GM18517 (cell line): ENCODE measurements around the gene GDAP2.
"Not testable (repeated sequence)": the region's sequence is repeated elsewhere in the genome, so short reads cannot be mapped to it uniquely, and the experiment has no call there.

ENCODE experiments used
- ATAC-seq: cut with Tn5 transposase; IDR thresholded peaks from one replicate; pipeline ENCODE4 v1.9.1; 2021; ENCODE audit warnings: mild to moderate bottlenecking, moderate library complexity; ENCODE audit not compliant: unreplicated experiment

The GDAP2 gene

GRCh38 chr1:117904485-117904884 is 24.9 kb downstream of the GDAP2 start:
- no peak for ATAC-seq

GRCh38 chr1:117902944-117903343 is 26.5 kb downstream of the GDAP2 start:
- no peak for ATAC-seq

- no peak for ATAC-seq
Observed at GRCh38 chr1:117899801-117900200, 29.6 kb downstream of the GDAP2 start.

GRCh38 chr1:117897551-117897950 is 31.9 kb downstream of the GDAP2 start:
- no peak for ATAC-seq

- ATAC-seq, result peak; percentile 89
Observed at GRCh38 chr1:117895482-117896114, 33.8 kb downstream of the GDAP2 start.

GRCh38 chr1:117894078-117894477 is 35.3 kb downstream of the GDAP2 start:
- ATAC-seq, result no peak

- no peak for ATAC-seq
Observed at GRCh38 chr1:117892512-117892911, 36.9 kb downstream of the GDAP2 start.

- no peak for ATAC-seq
Observed at GRCh38 chr1:117890452-117890851, 39.0 kb downstream of the GDAP2 start.

GRCh38 chr1:117886101-117886795 is 43.2 kb downstream of the GDAP2 start:
- no peak for ATAC-seq

- no peak for ATAC-seq
Observed at GRCh38 chr1:117883616-117884015, 45.8 kb downstream of the GDAP2 start.

- no peak for ATAC-seq
Observed at GRCh38 chr1:117879284-117879683, 50.1 kb downstream of the GDAP2 start.

- no peak for ATAC-seq
Observed at GRCh38 chr1:117877823-117878222, 51.6 kb downstream of the GDAP2 start.

GRCh38 chr1:117871013-117871412 is 58.4 kb downstream of the GDAP2 start:
- no peak for ATAC-seq

- no peak for ATAC-seq
Observed at GRCh38 chr1:117861694-117862093, 67.7 kb downstream of the GDAP2 start.

GRCh38 chr1:117860896-117861610 is 68.4 kb downstream of the GDAP2 start:
- no peak for ATAC-seq

- ATAC-seq, result no peak
Observed at GRCh38 chr1:117859901-117860300, 69.5 kb downstream of the GDAP2 start.

- ATAC-seq, result no peak
Observed at GRCh38 chr1:117857418-117857817, 72.0 kb downstream of the GDAP2 start.

GRCh38 chr1:117852853-117853553 is 76.4 kb downstream of the GDAP2 start:
- ATAC-seq, result no peak

GRCh38 chr1:117851687-117852086 is 77.7 kb downstream of the GDAP2 start:
- no peak for ATAC-seq

GRCh38 chr1:117846674-117847425 is 82.6 kb downstream of the GDAP2 start:
- ATAC-seq, result no peak

GRCh38 chr1:117844478-117844877 is 84.9 kb downstream of the GDAP2 start:
- ATAC-seq, result not testable (repeated sequence)
